ENCODE results near the gene SPATA18.

The SPATA18 gene

GRCh38 chr4:52058275-52058674 lies 7.2 kb downstream of the SPATA18 start:
- Histone ChIP-seq H3K79me2 (ENCODE audit: insufficient read depth, low read depth) (no peaks in the 10 kb centered on the region), H3K4me3 (IDR thresholded peaks at IDR 0.05; ENCODE audit: insufficient read depth, low read depth, low read length) (no peak overlapping the region), H3K9ac (no peak overlapping the region), H3K27ac (no peak overlapping the region), H4K20me1 (ENCODE audit: insufficient read depth) (no peaks in the 10 kb centered on the region), H3K4me1 (ENCODE audit: low read depth, poor library complexity, severe bottlenecking) (no peaks in the 10 kb centered on the region), H2AFZ (ENCODE audit: low read depth) (no peak overlapping the region), H3K36me3 (ENCODE audit: insufficient read depth) (no peaks in the 10 kb centered on the region), H3K27me3 (ENCODE audit: insufficient read depth, low read depth) (no peaks in the 10 kb centered on the region), H3K4me2 (no peak overlapping the region)
- TF ChIP-seq CTCF (conservative IDR thresholded peaks at IDR 0.05; ENCODE audit: low read depth, low read length), result no peak

GRCh38 chr4:52059372-52059771 lies 8.3 kb downstream of the SPATA18 start:
- no peaks in the 10 kb centered on the region for H3K27me3 ChIP-seq (ENCODE audit: insufficient read depth, low read depth)
- TF ChIP-seq CTCF (conservative IDR thresholded peaks at IDR 0.05; ENCODE audit: low read depth, low read length), result no peak
- H3K4me2 ChIP-seq, result no peak overlapping the region
- H3K79me2 ChIP-seq (ENCODE audit: insufficient read depth, low read depth), result no peaks in the 10 kb centered on the region
- no peak overlapping the region for H3K27ac ChIP-seq
- H3K9ac ChIP-seq, result no peak overlapping the region
- no peak overlapping the region for H2AFZ ChIP-seq (ENCODE audit: low read depth)
- no peaks in the 10 kb centered on the region for H3K4me1 ChIP-seq (ENCODE audit: low read depth, poor library complexity, severe bottlenecking)
- no peaks in the 10 kb centered on the region for H4K20me1 ChIP-seq (ENCODE audit: insufficient read depth)
- no peak overlapping the region for H3K4me3 ChIP-seq (IDR thresholded peaks at IDR 0.05; ENCODE audit: insufficient read depth, low read depth, low read length)
- H3K36me3 ChIP-seq (ENCODE audit: insufficient read depth), result no peaks in the 10 kb centered on the region

- Histone ChIP-seq H3K4me1 (ENCODE audit: low read depth, poor library complexity, severe bottlenecking) (no peaks in the 10 kb centered on the region), H3K27ac (no peak overlapping the region), H4K20me1 (ENCODE audit: insufficient read depth) (no peaks in the 10 kb centered on the region), H3K4me2 (no peak overlapping the region), H3K4me3 (IDR thresholded peaks at IDR 0.05; ENCODE audit: insufficient read depth, low read depth, low read length) (no peak overlapping the region), H3K36me3 (ENCODE audit: insufficient read depth) (no peaks in the 10 kb centered on the region), H3K79me2 (ENCODE audit: insufficient read depth, low read depth) (no peaks in the 10 kb centered on the region), H3K27me3 (ENCODE audit: insufficient read depth, low read depth) (no peaks in the 10 kb centered on the region), H2AFZ (ENCODE audit: low read depth) (no peak overlapping the region), H3K9ac (no peak overlapping the region)
- no peak for TF ChIP-seq CTCF (conservative IDR thresholded peaks at IDR 0.05; ENCODE audit: low read depth, low read length)
Observed at GRCh38 chr4:52069571-52069970, 18.5 kb downstream of the SPATA18 start.

- no peak overlapping the region for H3K9ac ChIP-seq
- H3K27ac ChIP-seq, result no peak overlapping the region
- H3K36me3 ChIP-seq (ENCODE audit: insufficient read depth), result no peaks in the 10 kb centered on the region
- H3K4me2 ChIP-seq, result no peak overlapping the region
- H3K79me2 ChIP-seq (ENCODE audit: insufficient read depth, low read depth), result no peaks in the 10 kb centered on the region
- no peak for TF ChIP-seq CTCF (conservative IDR thresholded peaks at IDR 0.05; ENCODE audit: low read depth, low read length)
- H3K27me3 ChIP-seq (ENCODE audit: insufficient read depth, low read depth), result no peaks in the 10 kb centered on the region
- H2AFZ ChIP-seq (ENCODE audit: low read depth), result no peak overlapping the region
- no peaks in the 10 kb centered on the region for H3K4me1 ChIP-seq (ENCODE audit: low read depth, poor library complexity, severe bottlenecking)
- no peak overlapping the region for H3K4me3 ChIP-seq (IDR thresholded peaks at IDR 0.05; ENCODE audit: insufficient read depth, low read depth, low read length)
- no peaks in the 10 kb centered on the region for H4K20me1 ChIP-seq (ENCODE audit: insufficient read depth)
Observed at GRCh38 chr4:52071791-52072546, 20.9 kb downstream of the SPATA18 start.

All from KMS-11 (cell line).